Central memory CD8-positive, alpha-beta T cell (primary cell): ENCODE data around the gene ADAM33.
A peak's percentile ranks its signal among the peaks of the same experiment; 100 is the strongest.

Experiments
- ATAC-seq: fragments of 150-1000 bp; cut with Tn5 transposase; replicated peaks from 2 replicates; pipeline ENCODE4 v1.10.0; 2022; ENCODE audit warnings: mild to moderate bottlenecking, moderate FRiP score, moderate number of reproducible peaks; ENCODE audit not compliant: poor library complexity, severe bottlenecking; ENCODE audit errors: extremely low read depth
- DNase-seq, 2 donors: peaks; one replicate each; pipeline ENCODE4 v3.0.0; 2021; ENCODE audit warnings: low spot score in 2 of 2
- H3K27ac Mint-ChIP-seq: one replicate; pipeline ENCODE4 v1.8.0; 2022; ENCODE audit warnings: low read depth, mild to moderate bottlenecking, moderate library complexity, mixed read lengths
- H3K27me3 Mint-ChIP-seq: one replicate; pipeline ENCODE4 v1.8.0; 2022; ENCODE audit warnings: mixed read lengths
- H3K36me3 Mint-ChIP-seq: one replicate; pipeline ENCODE4 v1.8.0; 2022; ENCODE audit warnings: mild to moderate bottlenecking, moderate library complexity, mixed read lengths; ENCODE audit not compliant: insufficient read depth
- H3K4me1 Mint-ChIP-seq: one replicate; pipeline ENCODE4 v1.8.0; 2022; ENCODE audit warnings: mixed read lengths
- H3K4me3 Mint-ChIP-seq: one replicate; pipeline ENCODE4 v1.8.0; 2022; ENCODE audit warnings: mild to moderate bottlenecking, moderate library complexity, mixed read lengths
- H3K9me3 Mint-ChIP-seq: one replicate; pipeline ENCODE4 v1.8.0; 2022; ENCODE audit warnings: mixed read lengths

Gene ADAM33, protein sequence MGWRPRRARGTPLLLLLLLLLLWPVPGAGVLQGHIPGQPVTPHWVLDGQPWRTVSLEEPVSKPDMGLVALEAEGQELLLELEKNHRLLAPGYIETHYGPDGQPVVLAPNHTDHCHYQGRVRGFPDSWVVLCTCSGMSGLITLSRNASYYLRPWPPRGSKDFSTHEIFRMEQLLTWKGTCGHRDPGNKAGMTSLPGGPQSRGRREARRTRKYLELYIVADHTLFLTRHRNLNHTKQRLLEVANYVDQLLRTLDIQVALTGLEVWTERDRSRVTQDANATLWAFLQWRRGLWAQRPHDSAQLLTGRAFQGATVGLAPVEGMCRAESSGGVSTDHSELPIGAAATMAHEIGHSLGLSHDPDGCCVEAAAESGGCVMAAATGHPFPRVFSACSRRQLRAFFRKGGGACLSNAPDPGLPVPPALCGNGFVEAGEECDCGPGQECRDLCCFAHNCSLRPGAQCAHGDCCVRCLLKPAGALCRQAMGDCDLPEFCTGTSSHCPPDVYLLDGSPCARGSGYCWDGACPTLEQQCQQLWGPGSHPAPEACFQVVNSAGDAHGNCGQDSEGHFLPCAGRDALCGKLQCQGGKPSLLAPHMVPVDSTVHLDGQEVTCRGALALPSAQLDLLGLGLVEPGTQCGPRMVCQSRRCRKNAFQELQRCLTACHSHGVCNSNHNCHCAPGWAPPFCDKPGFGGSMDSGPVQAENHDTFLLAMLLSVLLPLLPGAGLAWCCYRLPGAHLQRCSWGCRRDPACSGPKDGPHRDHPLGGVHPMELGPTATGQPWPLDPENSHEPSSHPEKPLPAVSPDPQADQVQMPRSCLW

DNA sequence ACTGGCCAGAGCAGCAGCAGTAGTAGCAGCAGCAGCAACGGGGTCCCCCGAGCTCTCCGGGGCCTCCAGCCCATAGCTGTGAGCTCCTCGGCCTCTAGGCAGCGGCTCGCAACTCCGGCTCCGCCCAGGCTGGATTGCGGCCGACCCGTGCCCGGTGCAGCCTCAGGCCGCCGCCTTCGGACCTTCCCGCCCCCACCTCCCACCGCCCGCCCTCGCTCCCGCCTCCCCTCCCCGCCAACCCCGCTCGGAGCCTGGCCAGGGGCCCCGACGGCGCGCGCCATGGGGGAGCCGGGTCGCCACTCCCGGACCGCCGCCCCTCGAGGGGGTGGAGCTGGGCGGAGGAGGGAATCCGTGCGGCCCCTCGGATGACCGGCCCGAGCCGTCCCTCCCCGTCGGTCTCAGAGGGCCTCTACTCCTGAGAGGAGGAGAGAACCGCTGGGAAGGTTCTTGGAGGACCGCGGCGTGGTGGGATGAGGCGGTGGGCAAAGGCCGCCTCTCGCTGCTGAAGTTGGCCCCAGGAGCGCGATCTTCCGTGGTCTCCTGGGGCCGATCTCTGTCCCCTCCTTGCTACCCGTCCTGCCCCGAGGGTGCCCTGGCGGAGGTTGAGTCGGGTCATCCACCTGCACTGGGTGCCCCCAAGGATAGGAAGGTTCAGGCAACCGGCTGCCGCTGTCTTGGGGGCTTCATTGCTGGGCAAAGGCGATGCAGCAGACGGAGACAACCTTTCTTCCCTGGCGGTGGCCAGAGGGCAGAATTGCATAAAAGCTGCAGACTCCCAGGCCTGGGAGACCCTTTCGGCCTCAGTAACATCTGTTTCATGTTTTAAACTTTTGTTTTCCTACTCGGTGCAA, at the start of gene ADAM33:
ADAM33 (minus strand) TSS at position 80 of the 851 bp plus-strand sequence; CDS start at position 74, 6 bp downstream.
- Mint-ChIP-seq H3K36me3 (peaks cover 3% of the 10 kb centered on the region), H3K27ac (no peak within 1 kb of the TSS), H3K9me3 (no peaks in the 10 kb centered on the region), H3K4me1 (no peaks in the 10 kb centered on the region), H3K4me3 (peak within 1 kb of the TSS; percentile 13), H3K27me3 (peaks cover 86% of the 10 kb centered on the region)
- DNase-seq = no peak
- no peak for ATAC-seq

DNA sequence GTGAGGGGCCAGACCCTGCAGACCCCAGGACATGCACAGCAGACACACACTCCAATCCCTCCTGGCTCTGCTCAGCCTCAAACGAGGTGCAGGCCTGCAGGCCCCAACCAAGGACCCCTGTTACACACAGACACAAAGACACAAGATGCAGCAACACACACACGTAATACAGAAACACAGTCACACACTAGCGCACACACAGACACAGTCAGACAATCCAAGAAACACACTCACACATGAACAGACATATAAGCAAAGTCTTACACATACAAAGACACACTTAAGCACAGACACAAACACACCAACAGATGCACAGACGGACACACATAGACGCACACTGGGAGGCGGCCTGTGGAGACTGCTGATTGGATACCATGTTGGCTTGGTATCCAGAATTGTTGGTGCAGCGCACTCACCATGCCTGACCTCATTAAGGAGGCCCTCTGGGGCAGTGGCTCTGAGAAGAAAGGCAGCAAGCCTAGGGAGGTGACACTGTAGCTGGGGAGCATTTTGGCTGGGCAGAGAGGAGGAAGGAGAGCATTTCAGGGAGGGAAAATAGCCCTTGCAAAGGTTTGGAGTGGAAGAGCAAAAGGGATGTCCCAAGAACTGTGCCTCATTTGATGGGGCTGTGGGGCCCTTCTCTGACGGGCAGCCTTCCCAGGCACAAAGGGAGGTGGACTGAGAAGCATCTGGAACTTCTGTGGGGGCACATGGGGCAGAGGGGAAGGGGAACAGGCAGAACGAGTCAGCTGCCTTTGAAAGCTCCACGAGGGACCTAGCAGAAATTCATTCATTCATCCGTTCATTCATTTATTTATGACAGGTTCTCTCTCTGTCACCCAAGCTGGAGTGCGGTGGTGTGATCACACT, 49.2 kb upstream of the ADAM33 start:
- H3K27me3 Mint-ChIP-seq = peaks cover 69% of the 10 kb centered on the region
- no peak overlapping the region for H3K4me3 Mint-ChIP-seq
- H3K4me1 Mint-ChIP-seq = no peaks in the 10 kb centered on the region
- ATAC-seq (no peak), DNase-seq (no peak)
- H3K9me3 Mint-ChIP-seq = no peaks in the 10 kb centered on the region
- no peak overlapping the region for H3K27ac Mint-ChIP-seq
- no peaks in the 10 kb centered on the region for H3K36me3 Mint-ChIP-seq

DNA sequence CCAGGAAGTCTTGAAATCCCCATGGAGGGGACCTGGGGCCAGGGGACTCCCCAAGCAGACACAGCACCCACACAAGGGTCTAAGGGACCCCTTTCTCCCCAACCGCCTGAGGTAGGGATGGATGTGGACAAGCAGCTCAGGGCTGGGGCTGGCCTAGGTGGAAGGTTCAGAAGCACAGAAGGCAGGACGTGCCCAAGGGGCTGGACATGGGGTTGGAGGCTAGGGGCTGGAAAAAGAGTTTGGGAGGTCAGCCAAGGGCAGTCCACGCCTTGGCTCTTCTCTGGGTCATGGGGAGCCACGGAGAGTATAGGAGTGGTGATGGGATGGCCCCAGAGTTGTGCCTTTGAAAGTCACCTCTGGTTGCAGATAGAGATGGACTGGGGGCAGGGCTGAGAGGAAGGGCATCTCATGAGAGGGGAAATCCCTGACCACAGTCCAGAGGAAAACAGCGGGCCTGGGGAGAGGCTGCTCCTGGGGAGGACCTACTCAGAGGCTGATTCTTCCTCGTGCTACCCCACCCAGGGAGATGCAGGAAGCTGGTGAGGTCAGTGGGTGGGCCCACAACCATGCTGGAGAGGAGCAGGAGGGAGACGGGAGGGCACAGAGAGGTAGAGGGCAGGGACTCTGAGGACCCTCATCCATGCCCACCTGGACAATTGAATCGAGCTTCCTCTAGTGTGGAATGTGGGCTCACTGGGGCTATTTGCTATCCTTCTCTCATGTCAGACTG, 48.2 kb upstream of the ADAM33 start:
- peaks cover 78% of the 10 kb centered on the region for H3K27me3 Mint-ChIP-seq
- no peak for ATAC-seq
- no peaks in the 10 kb centered on the region for H3K9me3 Mint-ChIP-seq
- H3K27ac Mint-ChIP-seq = no peak overlapping the region
- no peak overlapping the region for H3K4me3 Mint-ChIP-seq
- H3K4me1 Mint-ChIP-seq = no peaks in the 10 kb centered on the region
- H3K36me3 Mint-ChIP-seq = no peaks in the 10 kb centered on the region
- DNase-seq = no peak

DNA sequence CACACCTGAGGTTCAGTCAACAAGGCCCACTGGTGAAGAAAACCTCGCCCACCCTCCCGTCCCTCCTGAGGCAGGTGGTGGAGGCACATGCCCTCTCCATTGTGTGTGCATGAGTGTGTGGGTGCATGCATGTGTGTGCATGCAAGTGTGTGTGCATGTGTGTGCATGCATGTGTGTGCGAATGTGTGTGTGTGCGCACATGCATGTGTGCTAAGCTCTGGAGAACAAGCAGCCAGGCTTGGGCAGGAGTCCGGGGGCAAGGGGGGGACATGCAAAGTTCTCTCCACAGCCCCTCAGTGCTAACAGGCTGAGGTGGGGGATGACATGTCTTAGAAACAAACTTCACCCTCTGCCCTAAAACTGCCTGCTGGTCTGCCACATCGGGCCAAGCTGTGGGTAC, 47.6 kb upstream of the ADAM33 start:
- no peak for ATAC-seq
- Mint-ChIP-seq H3K27me3 (peaks cover 84% of the 10 kb centered on the region), H3K27ac (no peak overlapping the region), H3K36me3 (no peaks in the 10 kb centered on the region), H3K4me1 (no peaks in the 10 kb centered on the region), H3K9me3 (no peaks in the 10 kb centered on the region), H3K4me3 (no peak overlapping the region)
- no peak for DNase-seq

DNA sequence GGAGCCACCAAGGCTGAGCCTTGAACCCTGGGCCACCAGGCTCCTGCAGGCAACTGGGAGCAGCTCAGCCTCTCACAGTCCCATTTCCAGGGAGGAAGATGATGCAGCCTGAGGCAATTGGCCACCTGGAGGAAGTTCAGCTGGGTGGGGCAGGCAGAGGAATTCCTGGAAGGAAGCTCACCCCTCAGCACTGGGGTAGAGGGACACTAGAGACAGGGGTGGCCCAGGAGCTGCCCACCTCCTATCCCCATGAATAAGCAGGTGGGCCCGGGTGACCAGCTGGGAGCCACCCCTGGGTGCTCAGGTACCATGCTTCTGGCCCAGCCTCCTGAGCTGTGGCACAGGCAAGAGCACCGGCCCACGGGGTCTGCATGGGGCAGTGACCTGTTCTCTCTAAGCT, 47.1 kb upstream of the ADAM33 start:
- Mint-ChIP-seq H3K9me3 (no peaks in the 10 kb centered on the region), H3K36me3 (no peaks in the 10 kb centered on the region), H3K27me3 (peaks cover 86% of the 10 kb centered on the region), H3K27ac (no peak overlapping the region), H3K4me3 (no peak overlapping the region), H3K4me1 (no peaks in the 10 kb centered on the region)
- DNase-seq = no peak
- ATAC-seq = no peak

DNA sequence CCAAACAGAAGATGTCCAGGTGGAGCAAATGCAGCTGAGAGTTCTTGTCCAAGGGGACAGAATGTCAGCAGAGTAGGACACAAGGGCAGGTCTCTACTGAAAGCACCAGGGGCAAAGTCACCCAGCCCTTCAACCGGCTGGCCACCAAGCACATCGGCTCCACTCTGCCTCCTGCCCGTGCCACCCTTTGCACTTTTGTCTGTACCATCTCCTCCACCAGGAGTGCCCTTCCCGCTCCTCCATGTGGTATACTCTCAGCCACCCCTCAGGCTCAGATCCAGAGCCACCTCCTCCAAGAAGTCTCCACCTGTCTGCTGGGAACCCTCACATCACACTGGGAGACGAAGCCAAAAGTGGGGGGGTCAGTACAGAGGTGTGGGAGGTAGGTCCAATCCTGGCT, 46.5 kb upstream of the ADAM33 start:
- DNase-seq (no peak), ATAC-seq (no peak)
- H3K4me1 Mint-ChIP-seq = no peaks in the 10 kb centered on the region
- H3K27me3 Mint-ChIP-seq = peaks cover 82% of the 10 kb centered on the region
- no peak overlapping the region for H3K27ac Mint-ChIP-seq
- no peaks in the 10 kb centered on the region for H3K36me3 Mint-ChIP-seq
- no peaks in the 10 kb centered on the region for H3K9me3 Mint-ChIP-seq
- H3K4me3 Mint-ChIP-seq = no peak overlapping the region

DNA sequence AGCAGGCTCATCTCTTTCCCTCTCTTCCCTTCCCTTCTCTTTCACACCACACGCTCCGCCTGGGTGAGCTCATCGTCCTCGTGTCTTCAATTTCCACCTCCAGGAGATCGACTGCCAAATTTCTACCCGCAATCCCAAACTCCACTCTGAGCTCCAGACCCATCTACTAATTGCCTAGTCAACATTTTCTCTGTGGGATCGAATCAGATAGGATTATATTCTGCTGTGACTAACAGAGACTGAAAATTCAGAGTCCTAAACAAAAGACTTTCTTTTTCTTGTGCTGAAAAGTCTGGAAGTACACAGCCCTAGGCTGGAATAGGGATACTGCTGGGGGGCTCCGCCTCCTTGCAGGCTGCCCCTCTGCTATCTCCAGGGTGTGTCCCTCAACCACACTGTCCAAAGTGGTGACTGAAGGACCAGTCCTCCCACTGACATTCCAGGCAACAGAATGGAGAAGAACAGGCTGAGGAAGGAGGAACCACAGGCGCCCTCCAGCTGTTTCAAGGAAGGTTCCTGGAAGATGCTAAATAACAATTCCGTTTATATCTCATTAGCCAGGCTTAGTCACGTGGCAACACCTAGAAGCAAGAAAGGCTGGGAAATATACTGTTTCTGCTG, 45.7 kb upstream of the ADAM33 start:
- ATAC-seq (no peak), DNase-seq (no peak)
- peaks cover 83% of the 10 kb centered on the region for H3K27me3 Mint-ChIP-seq

DNA sequence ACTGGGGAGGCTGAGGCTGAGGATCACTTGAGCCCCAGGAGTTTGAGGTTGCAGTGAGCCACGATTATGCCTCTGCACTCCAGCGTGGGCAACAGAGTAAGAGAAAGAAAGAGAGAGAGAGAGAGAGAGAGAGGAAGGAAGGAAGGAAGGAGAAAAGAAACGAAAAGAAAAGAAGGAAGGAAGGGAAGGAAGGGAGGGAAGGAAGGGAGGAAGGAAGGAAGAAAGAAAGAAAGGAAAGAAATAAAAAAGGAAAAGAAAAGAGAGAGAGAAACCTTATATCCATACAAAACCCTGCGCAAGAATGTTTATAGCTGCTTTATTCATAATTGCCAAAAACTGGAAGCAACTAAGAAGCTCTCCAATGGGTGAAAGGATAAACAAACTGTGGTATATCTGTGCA, 42.5 kb upstream of the ADAM33 start:
- ATAC-seq (no peak), DNase-seq (no peak)
- Mint-ChIP-seq H3K4me1 (no peaks in the 10 kb centered on the region), H3K27me3 (peaks cover 88% of the 10 kb centered on the region), H3K4me3 (no peak overlapping the region), H3K27ac (peak overlapping the region; percentile 29), H3K9me3 (no peaks in the 10 kb centered on the region), H3K36me3 (no peaks in the 10 kb centered on the region)

More for the DNA sequence above, 45.7 kb upstream of the ADAM33 start:
- no peak overlapping the region for H3K4me3 Mint-ChIP-seq
- H3K27ac Mint-ChIP-seq = no peak overlapping the region
- H3K9me3 Mint-ChIP-seq = no peaks in the 10 kb centered on the region
- no peaks in the 10 kb centered on the region for H3K36me3 Mint-ChIP-seq
- no peaks in the 10 kb centered on the region for H3K4me1 Mint-ChIP-seq

DNA sequence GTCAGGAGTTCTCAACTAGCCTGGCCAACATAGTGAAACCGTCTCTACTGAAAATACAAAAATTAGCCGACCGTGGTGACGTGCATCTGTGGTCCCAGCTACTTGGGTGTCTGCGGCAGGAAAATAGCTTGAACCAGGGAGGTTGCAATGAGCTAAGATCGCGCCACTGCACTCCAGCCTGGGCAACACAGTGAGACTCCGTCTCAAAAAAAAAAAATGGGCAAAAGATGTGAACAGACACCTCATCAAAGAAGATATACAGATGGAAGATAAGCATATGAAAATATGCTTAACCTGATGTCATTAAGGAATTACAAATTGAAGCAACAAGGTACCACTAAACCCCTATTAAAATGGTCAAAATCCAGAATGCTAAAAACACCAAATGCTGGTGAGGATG, 41.5 kb upstream of the ADAM33 start:
- peaks cover 88% of the 10 kb centered on the region for H3K27me3 Mint-ChIP-seq

DNA sequence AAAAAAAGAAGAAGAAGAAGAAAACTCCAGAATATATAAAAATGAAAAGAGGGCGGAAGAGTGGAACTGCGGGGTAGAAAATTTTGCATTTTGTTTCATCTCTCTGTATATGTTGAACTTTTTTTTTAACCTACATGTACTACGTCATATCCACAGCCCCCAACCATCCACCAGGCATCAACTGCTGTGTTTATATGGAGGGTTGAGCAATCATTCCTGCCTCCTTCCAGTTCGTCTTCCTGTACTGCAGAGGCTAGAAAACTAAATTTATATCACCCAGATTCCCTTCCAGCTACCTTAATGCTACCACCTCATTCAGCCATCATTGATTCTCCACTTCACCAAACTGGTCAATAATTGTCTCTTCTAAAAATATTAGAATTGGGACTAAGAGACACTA, 40.1 kb upstream of the ADAM33 start:
- no peak overlapping the region for H3K4me3 Mint-ChIP-seq
- ATAC-seq = no peak
- DNase-seq = no peak
- H3K36me3 Mint-ChIP-seq = no peaks in the 10 kb centered on the region
- no peaks in the 10 kb centered on the region for H3K9me3 Mint-ChIP-seq
- H3K27ac Mint-ChIP-seq = no peak overlapping the region
- no peaks in the 10 kb centered on the region for H3K4me1 Mint-ChIP-seq
- H3K27me3 Mint-ChIP-seq = peaks cover 88% of the 10 kb centered on the region

More for the DNA sequence above, 41.5 kb upstream of the ADAM33 start:
- Mint-ChIP-seq H3K9me3 (no peaks in the 10 kb centered on the region), H3K4me3 (no peak overlapping the region), H3K36me3 (no peaks in the 10 kb centered on the region), H3K4me1 (no peaks in the 10 kb centered on the region), H3K27ac (no peak overlapping the region)
- ATAC-seq = no peak
- no peak for DNase-seq

DNA sequence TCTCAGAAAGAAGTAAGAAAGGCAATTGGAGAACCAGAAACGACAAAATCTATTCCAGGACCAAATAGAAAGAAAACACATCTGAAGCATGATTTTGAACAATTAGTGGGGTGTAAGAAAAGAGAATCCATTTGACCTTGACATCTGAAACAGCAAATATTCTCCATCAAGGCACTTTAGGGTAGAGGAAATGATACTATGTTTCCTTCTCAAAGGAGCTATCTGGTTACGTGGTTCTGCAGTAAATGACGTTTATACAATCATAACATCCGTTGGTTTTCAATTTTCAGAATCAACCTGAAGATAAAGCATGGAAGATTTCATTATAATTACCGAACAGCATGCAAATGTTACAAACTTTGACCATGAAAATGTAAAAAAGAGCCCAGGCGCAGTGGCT, 38.8 kb upstream of the ADAM33 start:
- Mint-ChIP-seq H3K27me3 (peaks cover 84% of the 10 kb centered on the region), H3K4me3 (no peak overlapping the region), H3K27ac (no peak overlapping the region), H3K4me1 (no peaks in the 10 kb centered on the region), H3K36me3 (no peaks in the 10 kb centered on the region), H3K9me3 (no peaks in the 10 kb centered on the region)
- ATAC-seq (no peak), DNase-seq (no peak)
